GM12892 (cell line): ENCODE data around the gene MAGEF1.

Source experiments
- DNase-seq: peaks from one replicate; pipeline ENCODE4 v3.0.0; 2011; ENCODE audit not compliant: insufficient read length
- FAIRE-seq: peaks from 2 replicates; lab custom pipeline; 2011; peaks lifted over from hg19 to GRCh38; lab: Jason Lieb, UNC
- POLR2A ChIP-seq: IDR thresholded peaks from 2 replicates; pipeline ENCODE4 v1.6.1; 2011; ENCODE audit warnings: low read depth, low read length, control low read depth
- POLR2AphosphoS5 ChIP-seq: IDR thresholded peaks from 2 replicates; pipeline ENCODE4 v1.6.1; 2011; ENCODE audit warnings: low read depth, low read length, control low read depth
- TAF1 ChIP-seq: IDR thresholded peaks from 2 replicates; pipeline ENCODE4 v1.6.1; 2011; ENCODE audit warnings: low read depth, mild to moderate bottlenecking, control low read depth, low read length, borderline replicate concordance

The MAGEF1 gene

DNA sequence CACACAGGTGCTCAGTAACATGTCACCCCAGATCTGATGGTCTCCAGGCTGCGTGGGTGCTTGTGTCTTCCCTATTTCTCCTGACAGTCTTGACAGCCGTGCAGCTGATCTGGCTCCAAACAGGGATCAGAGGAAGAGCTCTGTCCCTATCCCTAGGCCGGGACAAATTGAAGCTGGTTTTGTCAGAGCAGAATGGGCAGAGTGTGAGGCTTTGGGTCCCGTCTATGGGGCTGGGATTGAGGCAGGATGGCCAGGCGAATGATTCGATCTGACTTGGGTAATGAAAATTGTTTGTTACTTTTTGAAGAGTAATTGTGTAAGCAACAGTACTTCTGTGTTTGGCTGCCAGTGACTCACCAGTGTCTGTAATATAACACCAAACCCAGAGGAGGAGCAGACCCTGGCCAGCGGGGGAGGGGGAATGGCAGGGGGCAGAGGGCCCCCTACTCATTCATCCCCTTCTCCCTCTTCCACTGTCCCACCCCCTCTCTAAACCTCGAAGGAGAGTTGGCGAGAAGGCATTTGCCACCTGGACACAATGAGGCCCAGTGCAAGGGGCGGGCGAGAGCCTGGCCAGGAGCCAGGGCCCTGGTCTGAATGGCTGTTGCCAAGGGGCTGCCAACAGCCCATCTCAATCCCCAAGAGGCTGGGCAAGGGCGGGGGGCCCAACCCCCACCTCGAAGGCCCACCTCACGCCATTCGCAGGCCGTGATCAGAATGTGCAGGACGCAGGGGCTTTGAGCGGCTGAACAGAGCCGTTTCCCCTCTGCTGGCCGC, 4.9 kb upstream of the MAGEF1 start:
- DNase-seq (no peak), FAIRE-seq (no peak)
- no peak for TF ChIP-seq POLR2AphosphoS5

DNA sequence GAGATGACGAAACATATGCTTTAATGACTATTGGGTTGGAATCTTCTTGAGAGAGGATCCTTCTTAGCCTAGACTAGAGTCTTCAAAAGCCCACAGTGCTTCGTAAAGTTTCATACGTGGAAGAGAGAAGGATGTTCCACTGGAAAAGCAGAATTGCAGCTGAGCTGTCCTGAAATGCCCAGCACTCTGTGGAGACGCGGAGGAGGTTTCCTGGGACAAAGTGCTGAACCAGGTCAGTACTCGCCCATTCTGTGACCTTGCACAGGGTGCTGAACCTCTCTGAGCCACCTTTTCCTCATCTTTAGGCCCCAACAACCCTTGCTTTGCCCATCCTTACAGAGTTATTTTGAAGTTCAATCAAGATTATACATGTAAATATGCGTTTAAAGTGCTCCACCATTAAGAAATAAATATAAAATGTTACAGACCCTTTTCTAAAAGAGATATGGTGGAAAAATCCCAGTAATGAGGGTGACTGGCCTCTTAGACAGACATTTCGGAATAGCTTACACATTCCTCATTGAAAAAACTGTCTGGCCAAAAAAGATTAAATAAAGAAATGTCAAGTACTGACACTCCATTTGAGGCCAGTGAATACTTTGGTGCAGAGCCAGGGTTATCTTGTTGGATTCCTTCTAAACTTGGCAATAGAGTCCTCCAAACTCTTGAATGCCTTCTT, 4.2 kb upstream of the MAGEF1 start:
- no peak for DNase-seq
- no peak for FAIRE-seq
- TF ChIP-seq POLR2AphosphoS5: no peak
- no peak for TF ChIP-seq TAF1
- TF ChIP-seq POLR2A: no peak

- no peak for DNase-seq
- TF ChIP-seq TAF1 (no peak), POLR2A (no peak), POLR2AphosphoS5 (no peak)
- FAIRE-seq: no peak
Observed at GRCh38 chr3:184713521-184713920, 1.7 kb upstream of the MAGEF1 start.

DNA sequence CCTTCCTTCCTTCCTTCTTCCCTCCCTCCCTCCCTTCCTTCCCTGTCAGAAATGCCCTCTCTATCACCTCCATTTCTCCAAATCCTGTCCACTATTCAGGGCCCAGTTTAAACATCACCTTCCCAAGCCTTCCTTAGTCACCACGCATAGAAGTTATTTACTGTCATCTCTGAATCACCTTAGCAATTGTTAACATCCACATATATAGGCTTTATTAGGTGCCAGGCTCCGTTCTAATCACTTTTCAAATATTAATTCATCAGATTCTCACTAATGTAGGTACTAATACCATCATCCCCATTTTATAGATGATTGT, 1.1 kb upstream of the MAGEF1 start:
- DNase-seq (no peak), FAIRE-seq (no peak)
- TF ChIP-seq POLR2A (no peak), POLR2AphosphoS5 (no peak), TAF1 (no peak)

- DNase-seq: no peak
- TF ChIP-seq POLR2A (no peak), TAF1 (no peak), POLR2AphosphoS5 (no peak)
- no peak for FAIRE-seq
Observed at GRCh38 chr3:184712248-184713039, 580 bp upstream of the MAGEF1 start.

- DNase-seq (peak; percentile 45), FAIRE-seq (peak; percentile 70)
- peak; percentile 41; the same call in 1 of the 2 replicates for TF ChIP-seq POLR2A
- no peak for TF ChIP-seq TAF1
Observed at GRCh38 chr3:184710870-184711492, 883 bp downstream of the MAGEF1 start.

GRCh38 chr3:184703657-184704056, 8.2 kb downstream of the MAGEF1 start:
- TF ChIP-seq POLR2AphosphoS5 (no peak), POLR2A (no peak), TAF1 (no peak)
- FAIRE-seq: no peak

GRCh38 chr3:184700759-184701158, 11.1 kb downstream of the MAGEF1 start:
- DNase-seq (no peak), FAIRE-seq (no peak)
- TF ChIP-seq POLR2AphosphoS5 (no peak), POLR2A (no peak)

More at GRCh38 chr3:184703657-184704056, 8.2 kb downstream of the MAGEF1 start:
- no peak for DNase-seq

GRCh38 chr3:184697845-184698244, 14.0 kb downstream of the MAGEF1 start:
- no peak for FAIRE-seq
- TF ChIP-seq POLR2A (no peak), POLR2AphosphoS5 (no peak), TAF1 (no peak)
- DNase-seq: no peak

GRCh38 chr3:184696697-184697096, 15.2 kb downstream of the MAGEF1 start:
- FAIRE-seq (no peak), DNase-seq (no peak)
- TF ChIP-seq POLR2AphosphoS5: no peak
- no peak for TF ChIP-seq TAF1
- TF ChIP-seq POLR2A: no peak

GRCh38 chr3:184694716-184695115, 17.1 kb downstream of the MAGEF1 start:
- no peak for TF ChIP-seq POLR2A
- no peak for TF ChIP-seq TAF1
- TF ChIP-seq POLR2AphosphoS5: no peak
- no peak for FAIRE-seq
- DNase-seq: no peak
